ENCODE measurements around the gene RPL41. TPM values are rescaled to one million over a fixed set of nuclear protein-coding genes. Genes with fewer than 3 reads are reported as not detected.
A peak's percentile ranks its signal among the peaks of the same experiment; 100 is the strongest.
"Not testable (repeated sequence)": the region's sequence is repeated elsewhere in the genome, so short reads cannot be mapped to it uniquely, and the experiment has no call there.

The RPL41 gene
- 1,000 to 10,000 TPM; 5,098 to 5,261 TPM for total RNA-seq
- over 10,000 TPM in 1 of 3 donors, 1,000 to 10,000 TPM in 2; 8,782 to 10,436 (median 9,902) TPM for polyA plus RNA-seq
- 434 to 684 (median 477) reads per million in 6 experiments for total RNA-seq

DNA sequence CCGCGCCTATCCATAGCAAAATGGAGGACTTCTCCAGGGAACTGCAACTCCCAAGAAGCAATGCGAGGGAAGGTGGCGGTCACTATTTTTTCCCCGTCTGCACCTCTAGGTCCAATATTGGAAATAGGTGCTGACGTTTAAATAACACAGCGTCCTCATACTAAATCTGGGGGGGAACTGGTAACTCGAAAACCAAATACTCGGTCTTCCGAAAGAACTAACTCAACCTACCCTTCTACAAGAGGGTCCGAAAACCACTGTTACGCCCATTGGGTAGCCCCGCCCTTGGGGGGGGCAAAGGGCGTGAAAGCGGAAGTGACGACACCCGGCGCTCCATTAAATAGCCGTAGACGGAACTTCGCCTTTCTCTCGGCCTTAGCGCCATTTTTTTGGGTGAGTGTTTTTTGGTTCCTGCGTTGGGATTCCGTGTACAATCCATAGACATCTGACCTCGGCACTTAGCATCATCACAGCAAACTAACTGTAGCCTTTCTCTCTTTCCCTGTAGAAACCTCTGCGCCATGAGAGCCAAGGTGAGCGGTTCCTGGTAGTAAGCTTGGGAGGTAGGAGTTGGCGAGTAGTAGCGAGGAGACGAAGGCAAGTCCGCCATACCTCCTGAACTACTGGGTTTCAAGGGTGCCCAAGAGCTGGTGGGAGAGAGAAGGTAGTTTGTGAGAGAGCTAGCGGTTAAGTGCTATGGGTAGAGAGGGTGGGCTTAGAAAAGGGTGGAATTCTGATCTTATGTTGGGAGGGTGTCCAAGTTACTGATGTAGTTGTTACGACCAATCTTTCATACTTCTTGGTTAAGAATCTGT lies at the start of gene RPL41:
Gene RPL41, plus strand, starts transcription at position 367 of the 815 bp plus-strand sequence.
- DNase-seq (peak; percentile 82 to 99 (median 93)), ATAC-seq (peak; percentile 47 to 55)
- H3K36me3 Mint-ChIP-seq = peaks cover 14 to 52% (median 14%) of the 10 kb centered on the region in 3 donors
- POLR2A ChIA-PET = interaction anchor here (0.6 to 17.5 kb wide), 32 partner anchors 8 to 609 kb away, joined by 3 to 284 read pairs (median 5); partner anchors contain the start of genes CD63, CNPY2, DGKA and ERBB3
- peak within 1 kb of the TSS; percentile 95 to 99 (median 98) for H3K4me3 Mint-ChIP-seq
- H3K9me3 Mint-ChIP-seq = no peaks in the 10 kb centered on the region
- no peaks in the 10 kb centered on the region for H3K27me3 Mint-ChIP-seq
- H3K4me1 Mint-ChIP-seq = peaks cover 24 to 44% (median 38%) of the 10 kb centered on the region in 4 donors
- H3K27ac Mint-ChIP-seq = peak within 1 kb of the TSS; percentile 92 to 100 (median 98)

DNA sequence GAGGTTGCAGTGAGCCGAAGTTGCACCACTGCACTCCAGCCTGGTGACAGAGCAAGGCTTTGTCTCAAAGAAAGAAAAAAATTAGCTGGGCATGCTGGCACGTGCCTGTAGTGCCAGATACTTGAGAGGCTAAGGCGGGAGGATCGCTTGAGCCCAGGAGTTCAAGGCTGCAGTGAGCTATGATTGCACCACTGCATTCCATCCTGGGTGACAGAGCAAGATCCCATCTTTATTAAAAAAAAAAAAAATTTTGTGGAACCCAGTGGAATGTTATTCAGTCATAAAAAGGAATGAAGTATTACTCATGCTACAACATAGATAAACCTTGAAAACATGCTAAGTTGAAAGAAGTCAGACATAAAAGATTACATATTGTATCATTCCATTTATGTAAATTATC lies 44.8 kb upstream of the RPL41 start:
- POLR2A ChIA-PET = no interaction called here
- DNase-seq = no peak
- no peaks in the 10 kb centered on the region for H3K4me1 Mint-ChIP-seq
- no peaks in the 10 kb centered on the region for H3K9me3 Mint-ChIP-seq
- no peak for ATAC-seq
- no peaks in the 10 kb centered on the region for H3K27me3 Mint-ChIP-seq
- H3K36me3 Mint-ChIP-seq = no peaks in the 10 kb centered on the region
- no peak overlapping the region for H3K4me3 Mint-ChIP-seq
- peak overlapping the region in 1 of 10 donors; percentile 73 for H3K27ac Mint-ChIP-seq

DNA sequence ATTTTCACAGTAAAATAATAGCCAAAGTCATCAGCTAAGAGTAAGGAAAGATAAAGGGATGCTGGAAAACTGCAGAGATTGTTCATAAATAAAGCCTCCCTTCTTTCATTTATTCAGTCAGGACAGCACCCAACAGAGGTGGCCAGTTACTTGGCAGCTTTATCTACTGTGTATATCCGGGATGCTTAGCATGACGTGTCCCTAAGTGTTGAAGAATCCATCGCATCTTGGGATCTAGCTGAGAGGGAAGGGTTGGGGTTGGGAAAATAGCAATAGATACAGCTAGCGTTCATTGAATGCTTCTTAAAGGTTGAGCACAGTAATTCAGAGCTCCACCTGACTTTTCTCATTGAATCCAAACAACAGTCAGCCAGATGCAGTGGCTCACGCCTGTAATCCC lies 42.0 kb upstream of the RPL41 start:
- Mint-ChIP-seq H3K9me3 (no peaks in the 10 kb centered on the region), H3K36me3 (no peaks in the 10 kb centered on the region), H3K27ac (no peak overlapping the region), H3K27me3 (no peaks in the 10 kb centered on the region), H3K4me3 (no peak overlapping the region), H3K4me1 (no peaks in the 10 kb centered on the region)
- ATAC-seq (no peak), DNase-seq (no peak)
- POLR2A ChIA-PET = interaction anchor here (0.6 to 0.7 kb wide), 2 partner anchors 42 to 82 kb away, joined by 3 read pairs; no protein-coding TSS in a partner anchor

DNA sequence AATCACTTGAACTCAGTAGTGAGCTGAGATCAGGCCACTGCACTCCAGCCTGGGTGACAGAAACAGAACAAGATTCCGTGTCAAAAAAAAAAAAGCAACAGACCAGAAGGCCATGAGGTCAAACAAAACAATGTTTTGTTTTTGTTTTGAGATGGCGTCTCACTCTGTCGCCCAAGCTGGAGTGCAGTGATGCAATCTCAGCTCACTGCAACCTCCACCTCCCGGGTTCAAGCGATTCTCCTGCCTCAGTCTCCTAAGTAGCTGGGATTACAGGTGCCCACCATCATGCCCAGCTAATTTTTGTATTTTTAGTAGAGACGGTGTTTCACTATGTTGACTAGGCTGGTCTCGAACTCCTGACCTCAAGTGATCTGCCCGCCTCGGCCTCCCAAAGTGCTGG lies 38.5 kb upstream of the RPL41 start:
- POLR2A ChIA-PET = interaction anchor here (1.1 to 6.0 kb wide), 3 partner anchors 12 to 40 kb away, joined by 3 to 100 read pairs (median 31); partner anchors contain the start of genes PA2G4, RPL41 and ZC3H10
- not testable (repeated sequence) for H3K9me3 Mint-ChIP-seq, ATAC-seq, DNase-seq, H3K36me3 Mint-ChIP-seq, H3K27me3 Mint-ChIP-seq
- peak overlapping the region in 7 of 10 donors; percentile 36 to 91 (median 84) for H3K4me3 Mint-ChIP-seq
- H3K27ac Mint-ChIP-seq = peak overlapping the region in 2 of 10 donors; percentile 17 to 31
- peaks cover 0 to 14% (median 9%) of the 10 kb centered on the region in 4 donors for H3K4me1 Mint-ChIP-seq

DNA sequence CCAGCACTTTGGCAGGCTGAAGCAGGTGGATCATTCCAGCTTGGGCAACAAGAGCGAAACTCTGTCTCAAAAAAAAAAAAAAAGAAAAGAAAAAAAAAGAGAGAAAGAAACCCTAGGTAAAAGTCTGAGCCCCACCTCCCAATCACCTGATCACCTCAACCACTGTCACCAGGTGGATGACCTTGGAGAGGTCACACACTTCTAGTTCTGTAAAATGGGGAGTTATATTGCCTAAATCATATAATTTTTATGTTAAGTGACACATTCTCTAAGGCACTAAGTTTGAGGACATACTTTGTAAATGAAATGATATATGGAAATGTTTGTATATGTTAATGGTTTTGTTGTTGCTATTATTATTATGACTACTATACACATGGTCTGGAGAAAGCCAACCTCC lies 38.0 kb upstream of the RPL41 start:
- H3K27me3 Mint-ChIP-seq = peaks cover 0 to 4% (median 0%) of the 10 kb centered on the region in 5 donors

DNA sequence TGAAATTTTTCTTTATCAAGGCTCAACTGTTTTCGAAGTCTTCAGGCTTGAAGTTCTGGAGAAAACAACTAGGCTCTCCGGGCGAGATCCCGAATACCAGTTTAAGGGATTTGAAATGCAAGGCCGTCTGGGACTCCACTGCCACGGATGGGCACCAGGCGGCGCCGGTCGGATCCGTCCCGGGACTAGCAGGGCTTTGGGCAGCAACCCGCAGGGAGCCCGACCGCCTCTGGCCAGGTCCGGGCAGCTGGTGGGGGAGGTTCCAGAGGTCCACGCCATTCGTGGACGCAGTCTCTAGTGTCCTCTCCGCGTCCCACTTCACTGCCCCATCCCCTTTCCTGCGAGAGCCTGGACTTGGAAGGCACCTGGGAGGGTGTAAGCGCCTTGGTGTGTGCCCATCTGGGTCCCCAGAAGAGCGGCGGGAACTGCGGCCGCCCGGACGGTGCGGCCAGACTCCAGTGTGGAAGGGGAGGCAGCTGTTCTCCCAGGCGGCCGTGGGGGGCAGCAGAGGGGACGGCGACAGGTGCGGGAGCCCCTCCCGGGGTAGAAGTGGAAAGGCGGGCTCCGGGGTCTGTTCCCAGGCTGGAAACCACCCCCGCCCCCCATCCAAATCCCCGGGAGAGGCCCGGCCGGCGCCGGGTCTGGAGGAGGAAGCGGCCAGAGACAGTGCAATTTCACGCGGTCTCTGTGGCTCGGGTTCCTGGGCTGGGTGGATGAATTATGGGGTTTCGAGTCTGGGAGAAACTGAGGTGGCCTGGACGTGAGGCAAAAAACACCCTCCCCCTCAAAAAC lies 37.3 kb upstream of the RPL41 start:
- peak; percentile 30 to 74 (median 50) for DNase-seq
- peaks cover 0 to 14% (median 9%) of the 10 kb centered on the region in 4 donors for H3K4me1 Mint-ChIP-seq
- POLR2A ChIA-PET = interaction anchor here (1.0 to 6.0 kb wide), 5 partner anchors 23 to 249 kb away, joined by 3 to 100 read pairs (median 6); partner anchors contain the start of genes DNAJC14, PA2G4, RPL41 and ZC3H10
- H3K9me3 Mint-ChIP-seq = no peaks in the 10 kb centered on the region
- peak; percentile 73 to 76 for ATAC-seq
- no peaks in the 10 kb centered on the region for H3K36me3 Mint-ChIP-seq
- H3K27ac Mint-ChIP-seq = peak overlapping the region in 7 of 10 donors; percentile 2 to 64 (median 48)
- H3K27me3 Mint-ChIP-seq = peaks cover 0 to 6% (median 0%) of the 10 kb centered on the region in 5 donors
- H3K4me3 Mint-ChIP-seq = peak overlapping the region; percentile 81 to 91 (median 86)

More for the DNA sequence above, 38.0 kb upstream of the RPL41 start:
- Mint-ChIP-seq H3K27ac (peak overlapping the region in 6 of 10 donors; percentile 15 to 64 (median 25)), H3K4me1 (peaks cover 0 to 14% (median 9%) of the 10 kb centered on the region in 4 donors), H3K9me3 (no peaks in the 10 kb centered on the region), H3K36me3 (no peaks in the 10 kb centered on the region), H3K4me3 (peak overlapping the region; percentile 81 to 91 (median 86))
- no peak for DNase-seq
- ATAC-seq = no peak
- POLR2A ChIA-PET = interaction anchor here (4.1 to 6.0 kb wide), 2 partner anchors 24 to 39 kb away, joined by 31 to 100 read pairs; partner anchors contain the start of genes PA2G4, RPL41 and ZC3H10

DNA sequence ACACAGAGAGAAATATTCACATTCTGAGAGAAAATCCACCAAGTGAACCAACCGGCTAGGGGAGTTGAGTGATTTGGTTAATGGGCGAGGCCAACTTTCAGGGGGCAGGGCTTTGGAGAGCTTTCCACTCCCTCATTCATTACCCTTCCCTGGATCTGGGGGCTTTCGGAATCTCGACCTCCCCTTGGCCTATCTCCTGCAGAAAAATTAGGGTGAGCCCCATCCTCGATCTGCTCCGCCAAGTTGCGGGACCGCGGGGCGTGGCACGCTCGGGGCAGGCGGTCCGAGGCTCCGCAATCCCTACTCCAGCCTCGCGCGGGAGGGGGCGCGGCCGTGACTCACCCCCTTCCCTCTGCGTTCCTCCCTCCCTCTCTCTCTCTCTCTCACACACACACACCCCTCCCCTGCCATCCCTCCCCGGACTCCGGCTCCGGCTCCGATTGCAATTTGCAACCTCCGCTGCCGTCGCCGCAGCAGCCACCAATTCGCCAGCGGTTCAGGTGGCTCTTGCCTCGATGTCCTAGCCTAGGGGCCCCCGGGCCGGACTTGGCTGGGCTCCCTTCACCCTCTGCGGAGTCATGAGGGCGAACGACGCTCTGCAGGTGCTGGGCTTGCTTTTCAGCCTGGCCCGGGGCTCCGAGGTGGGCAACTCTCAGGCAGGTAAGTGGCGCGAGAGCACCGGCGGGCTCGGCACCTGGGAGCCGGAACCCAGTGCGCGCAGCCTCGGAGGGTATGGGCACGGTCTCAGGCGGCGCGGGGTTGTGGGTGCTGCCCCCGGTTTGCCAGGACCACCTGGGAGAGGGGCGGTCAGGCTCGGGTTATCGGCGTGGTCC lies 36.5 kb upstream of the RPL41 start, which contains the start of gene ERBB3:
Gene ERBB3, plus strand, starts transcription at position 443 of the 833 bp plus-strand sequence. Its CDS starts 136 bp downstream, at position 579.
- Mint-ChIP-seq H3K9me3 (no peaks in the 10 kb centered on the region), H3K27me3 (peaks cover 0 to 6% (median 0%) of the 10 kb centered on the region in 5 donors)
- POLR2A ChIA-PET = interaction anchor here (1.0 to 6.0 kb wide), 7 partner anchors 22 to 250 kb away, joined by 3 to 100 read pairs (median 6); partner anchors contain the start of genes DNAJC14, PA2G4, RNF41 and RPL41

DNA sequence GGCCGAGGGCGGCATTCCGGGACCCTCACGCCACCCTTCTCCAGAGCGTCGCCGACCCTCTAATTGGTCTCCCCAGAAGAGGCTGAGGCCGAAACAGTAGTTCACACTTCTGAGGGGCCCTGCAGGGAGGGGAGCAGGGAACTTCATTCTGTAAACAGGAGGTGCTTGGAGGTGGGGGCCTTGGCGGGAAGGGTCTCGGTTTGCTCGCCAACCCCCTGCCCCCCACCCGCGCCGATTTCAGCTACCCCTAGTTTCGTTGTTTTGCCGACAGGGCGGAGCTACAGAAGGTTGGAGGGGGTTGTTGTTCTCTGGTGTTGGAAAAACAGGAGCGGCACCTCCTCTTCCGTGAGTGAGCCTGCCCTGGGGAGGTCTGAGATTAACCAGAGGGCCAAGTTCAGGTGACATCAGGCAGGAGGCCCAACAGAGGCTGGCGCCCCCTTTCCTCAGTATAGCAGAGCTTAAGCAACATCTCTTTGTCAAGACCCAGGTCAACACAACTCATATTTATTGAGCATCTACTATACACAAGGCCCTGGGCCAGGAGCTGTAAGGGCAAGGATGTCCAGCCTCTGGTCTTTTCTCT lies 35.8 kb upstream of the RPL41 start:
- Mint-ChIP-seq H3K4me1 (peaks cover 0 to 15% (median 11%) of the 10 kb centered on the region in 4 donors), H3K9me3 (no peaks in the 10 kb centered on the region), H3K36me3 (no peaks in the 10 kb centered on the region), H3K4me3 (peak overlapping the region; percentile 77 to 91 (median 86)), H3K27me3 (peaks cover 0 to 6% (median 0%) of the 10 kb centered on the region in 5 donors), H3K27ac (peak overlapping the region in 2 of 10 donors; percentile 31 to 46)
- POLR2A ChIA-PET = interaction anchor here (0.5 to 6.0 kb wide), 7 partner anchors 15 to 351 kb away, joined by 3 to 100 read pairs (median 4); partner anchors contain the start of genes PA2G4, RNF41, RPL41 and ZC3H10
- DNase-seq (peak in 1 of 10 donors; percentile 2), ATAC-seq (peak; percentile 4 to 7)

More for the DNA sequence above, 36.5 kb upstream of the RPL41 start, which contains the start of gene ERBB3:
- H3K27ac Mint-ChIP-seq = peak within 1 kb of the TSS in 6 of 10 donors; percentile 19 to 66 (median 47)
- peaks cover 0 to 14% (median 10%) of the 10 kb centered on the region in 4 donors for H3K4me1 Mint-ChIP-seq
- peak; percentile 68 to 74 for ATAC-seq
- H3K36me3 Mint-ChIP-seq = no peaks in the 10 kb centered on the region
- H3K4me3 Mint-ChIP-seq = peak within 1 kb of the TSS; percentile 81 to 91 (median 86)
- peak; percentile 12 to 70 (median 42) for DNase-seq

DNA sequence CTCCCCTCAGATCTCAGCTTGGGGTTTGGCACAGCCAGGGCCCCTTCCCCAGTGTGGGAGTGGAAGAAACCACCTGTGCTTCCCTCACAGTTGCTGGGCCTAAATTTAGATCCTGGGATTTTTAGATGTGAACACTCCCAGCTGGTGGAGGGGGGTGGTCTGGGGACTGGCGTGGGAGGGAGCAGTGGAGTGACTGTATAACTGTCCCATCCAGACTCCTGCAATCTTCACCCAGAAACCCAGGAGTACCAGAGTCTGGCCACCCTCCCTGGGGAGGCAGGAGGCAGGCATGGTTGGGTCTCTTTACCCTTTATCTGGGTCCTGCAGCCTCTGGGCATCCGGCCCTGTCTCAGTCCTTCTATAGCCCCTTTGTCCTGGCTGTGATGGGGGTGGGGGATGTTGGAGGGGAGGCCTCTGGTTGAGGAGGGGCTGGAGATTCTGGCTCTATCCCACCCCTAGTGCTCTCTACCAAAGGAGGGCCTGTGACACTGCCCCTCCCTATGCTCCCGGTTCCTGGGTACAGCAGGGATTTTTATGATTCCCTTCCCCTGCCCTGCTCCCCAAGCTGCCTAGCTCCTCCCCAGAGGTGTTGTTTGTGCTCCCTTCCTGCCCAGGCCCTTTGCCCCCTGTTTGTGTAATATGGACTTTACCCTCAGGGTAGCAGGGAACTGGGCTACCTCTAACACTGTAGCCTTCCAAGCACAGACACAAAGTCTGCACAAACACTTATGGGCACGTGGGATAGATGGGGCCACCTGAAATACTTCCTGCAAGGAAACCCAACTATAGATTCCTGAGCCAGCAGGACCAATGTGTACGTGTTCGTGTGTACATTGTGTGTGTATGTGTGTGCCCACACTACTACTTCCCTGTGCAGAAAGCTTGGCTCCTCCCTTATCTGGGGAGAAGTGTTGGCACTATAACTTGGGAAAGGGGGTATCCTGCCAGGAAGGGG lies 34.8 kb upstream of the RPL41 start:
- POLR2A ChIA-PET = interaction anchor here (0.6 to 6.0 kb wide), 8 partner anchors 14 to 152 kb away, joined by 3 to 100 read pairs (median 4); partner anchors contain the start of genes PA2G4, RNF41, RPL41 and ZC3H10
- Mint-ChIP-seq H3K9me3 (no peaks in the 10 kb centered on the region), H3K27ac (peak overlapping the region in 2 of 10 donors; percentile 9 to 66), H3K27me3 (peaks cover 0 to 6% (median 0%) of the 10 kb centered on the region in 5 donors), H3K4me1 (peaks cover 0 to 15% (median 11%) of the 10 kb centered on the region in 4 donors), H3K36me3 (no peaks in the 10 kb centered on the region), H3K4me3 (peak overlapping the region in 8 of 10 donors; percentile 43 to 90 (median 82))
- DNase-seq (no peak), ATAC-seq (no peak)

DNA sequence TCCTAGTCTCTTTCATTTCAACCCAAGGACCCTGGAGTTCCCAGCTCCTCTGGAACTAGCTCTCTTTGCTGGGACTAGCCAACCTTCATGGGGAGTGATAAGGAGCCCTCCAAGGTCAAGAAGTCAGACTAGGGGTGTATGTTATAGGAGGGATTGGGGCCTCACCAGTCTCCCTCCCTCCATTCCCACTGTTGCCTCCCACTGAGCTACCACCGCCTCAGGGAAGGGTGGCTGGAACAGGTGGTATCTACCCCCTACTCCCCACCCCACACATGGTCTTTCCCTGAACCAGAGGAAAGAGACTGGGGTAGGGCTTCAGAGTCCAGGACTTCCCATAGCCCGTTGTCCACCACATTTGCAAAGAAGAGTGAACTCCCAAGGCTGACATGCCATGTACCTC lies 34.1 kb upstream of the RPL41 start:
- ATAC-seq (no peak), DNase-seq (no peak)
- H3K27me3 Mint-ChIP-seq = peaks cover 0 to 6% (median 0%) of the 10 kb centered on the region in 5 donors
- H3K9me3 Mint-ChIP-seq = no peaks in the 10 kb centered on the region
- POLR2A ChIA-PET = interaction anchor here (0.6 to 6.0 kb wide), 4 partner anchors 20 to 152 kb away, joined by 4 to 100 read pairs (median 4); partner anchors contain the start of genes PA2G4 and ZC3H10
- H3K4me1 Mint-ChIP-seq = peaks cover 0 to 15% (median 11%) of the 10 kb centered on the region in 4 donors
- peak overlapping the region in 1 of 10 donors; percentile 71 for H3K4me3 Mint-ChIP-seq
- no peaks in the 10 kb centered on the region for H3K36me3 Mint-ChIP-seq
- no peak overlapping the region for H3K27ac Mint-ChIP-seq
